Upper lobe of left lung (tissue), 4 donors: ENCODE results near the gene CENPK.

Experiments
- CTCF ChIP-seq, 6 experiments: fragments of 450-650 bp in 4 of 6; fragments of 200-600 bp in 2 of 6; sonication (generic) in 2 of 6; IDR thresholded peaks; one replicate each; pipeline ENCODE4 v1.5.1; 2016 to 2019; ENCODE audit warnings: antibody characterized with exemption in 6 of 6
- POLR2A ChIP-seq, 4 donors: fragments of 450-650 bp; IDR thresholded peaks; one replicate each; pipeline ENCODE4 v1.5.1; 2016 to 2017; ENCODE audit warnings: antibody characterized with exemption in 4 of 4, mild to moderate bottlenecking in 2 of 4
- POLR2AphosphoS5 ChIP-seq, 2 donors: sonication (generic); formaldehyde crosslinking; IDR thresholded peaks; one replicate each; pipeline ENCODE4 v1.5.1; 2017; ENCODE audit warnings: antibody characterized with exemption in 2 of 2

- no peak for TF ChIP-seq POLR2A (IDR thresholded peaks at IDR 0.05)
- no peak for TF ChIP-seq CTCF (IDR thresholded peaks at IDR 0.05)
- no peak for TF ChIP-seq POLR2AphosphoS5 (IDR thresholded peaks at IDR 0.05)
Observed at GRCh38 chr5:65479527-65479926, 83.4 kb downstream of the CENPK start.
